ENCODE results near the gene SARDH.

SARDH gene

DNA sequence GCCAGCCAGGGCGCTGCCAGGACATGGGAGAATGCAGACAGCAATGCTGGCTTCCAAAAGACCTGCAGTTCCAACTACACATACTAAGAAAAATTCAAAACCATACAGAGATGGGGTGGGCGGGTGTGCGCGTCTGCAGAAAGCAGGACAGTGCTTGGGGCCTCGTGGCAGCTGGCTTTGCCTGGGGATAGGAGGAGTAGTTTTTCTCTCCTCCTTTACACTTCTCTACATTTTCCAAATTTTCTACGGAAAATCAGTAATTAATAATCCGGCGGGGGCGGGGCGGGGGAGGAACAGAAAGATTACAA lies 43.6 kb upstream of the SARDH start:
- H3K9me2 ChIP-seq (replicated peaks; ENCODE audit: low read depth, low read length), result no peaks in the 10 kb centered on the region
- H3K79me2 ChIP-seq (ENCODE audit: insufficient read depth, low read length), result no peaks in the 10 kb centered on the region
- no peaks in the 10 kb centered on the region for H4K20me1 ChIP-seq (ENCODE audit: insufficient read depth, low read length, poor library complexity, severe bottlenecking)
- H3K4me2 ChIP-seq (ENCODE audit: low read depth, low read length, poor library complexity, severe bottlenecking), result no peak overlapping the region
- no peak overlapping the region for H2AFZ ChIP-seq (ENCODE audit: low read length)
- H3K9ac ChIP-seq (ENCODE audit: low read depth, low read length, poor library complexity, severe bottlenecking), result no peak overlapping the region
- H3K36me3 ChIP-seq (ENCODE audit: insufficient read depth, low read length), result peaks cover 5% of the 10 kb centered on the region; the same call in 1 of the 2 replicates
- no peaks in the 10 kb centered on the region for H3K27me3 ChIP-seq (ENCODE audit: insufficient read depth, low read length, poor library complexity, severe bottlenecking)
- TF ChIP-seq EZH2phosphoT487 (IDR thresholded peaks at IDR 0.05; ENCODE audit: borderline replicate concordance), result no peak
- H3K4me1 ChIP-seq (ENCODE audit: insufficient read depth, low read length, poor library complexity, severe bottlenecking), result no peaks in the 10 kb centered on the region
- H3K9me3 ChIP-seq (ENCODE audit: insufficient read depth, low read depth, low read length), result no peaks in the 10 kb centered on the region
- H3F3A ChIP-seq (ENCODE audit: low read depth), result no peaks in the 10 kb centered on the region
- no peak overlapping the region for H3K4me3 ChIP-seq (ENCODE audit: low read length, poor library complexity, severe bottlenecking)

- Histone ChIP-seq H3K4me3 (ENCODE audit: low read length, poor library complexity, severe bottlenecking) (no peak overlapping the region), H3K4me2 (ENCODE audit: low read depth, low read length, poor library complexity, severe bottlenecking) (no peak overlapping the region), H4K20me1 (ENCODE audit: insufficient read depth, low read length, poor library complexity, severe bottlenecking) (no peaks in the 10 kb centered on the region), H2AFZ (ENCODE audit: low read length) (no peak overlapping the region), H3K79me2 (ENCODE audit: insufficient read depth, low read length) (no peaks in the 10 kb centered on the region), H3K9me3 (ENCODE audit: insufficient read depth, low read depth, low read length) (no peaks in the 10 kb centered on the region), H3F3A (ENCODE audit: low read depth) (no peaks in the 10 kb centered on the region), H3K27me3 (ENCODE audit: insufficient read depth, low read length, poor library complexity, severe bottlenecking) (no peaks in the 10 kb centered on the region), H3K36me3 (ENCODE audit: insufficient read depth, low read length) (peaks cover 5% of the 10 kb centered on the region; the same call in 1 of the 2 replicates), H3K9me2 (replicated peaks; ENCODE audit: low read depth, low read length) (no peaks in the 10 kb centered on the region), H3K9ac (ENCODE audit: low read depth, low read length, poor library complexity, severe bottlenecking) (no peak overlapping the region), H3K4me1 (ENCODE audit: insufficient read depth, low read length, poor library complexity, severe bottlenecking) (no peaks in the 10 kb centered on the region)
- TF ChIP-seq CTCF (conservative IDR thresholded peaks at IDR 0.05; ENCODE audit: low read length) (no peak), EZH2phosphoT487 (IDR thresholded peaks at IDR 0.05; ENCODE audit: borderline replicate concordance) (no peak)
Measured at GRCh38 chr9:133780962-133781827, 43.0 kb upstream of the SARDH start.

GRCh38 chr9:133780404-133780945 lies 42.3 kb upstream of the SARDH start:
- TF ChIP-seq EZH2phosphoT487 (IDR thresholded peaks at IDR 0.05; ENCODE audit: borderline replicate concordance) (no peak), CTCF (conservative IDR thresholded peaks at IDR 0.05; ENCODE audit: low read length) (no peak)
- Histone ChIP-seq H3K4me3 (ENCODE audit: low read length, poor library complexity, severe bottlenecking) (no peak overlapping the region), H3K36me3 (ENCODE audit: insufficient read depth, low read length) (peaks cover 5% of the 10 kb centered on the region; the same call in 1 of the 2 replicates), H2AFZ (ENCODE audit: low read length) (no peak overlapping the region), H3K27me3 (ENCODE audit: insufficient read depth, low read length, poor library complexity, severe bottlenecking) (no peaks in the 10 kb centered on the region), H3K9me2 (replicated peaks; ENCODE audit: low read depth, low read length) (no peaks in the 10 kb centered on the region), H4K20me1 (ENCODE audit: insufficient read depth, low read length, poor library complexity, severe bottlenecking) (no peaks in the 10 kb centered on the region), H3F3A (ENCODE audit: low read depth) (no peaks in the 10 kb centered on the region), H3K79me2 (ENCODE audit: insufficient read depth, low read length) (no peaks in the 10 kb centered on the region), H3K9ac (ENCODE audit: low read depth, low read length, poor library complexity, severe bottlenecking) (no peak overlapping the region), H3K9me3 (ENCODE audit: insufficient read depth, low read depth, low read length) (no peaks in the 10 kb centered on the region), H3K4me2 (ENCODE audit: low read depth, low read length, poor library complexity, severe bottlenecking) (no peak overlapping the region), H3K4me1 (ENCODE audit: insufficient read depth, low read length, poor library complexity, severe bottlenecking) (no peaks in the 10 kb centered on the region)
